Upper lobe of left lung (tissue), 6 donors: ENCODE results near the gene ARHGAP8. TPM values are rescaled to one million over a fixed set of nuclear protein-coding genes. Genes with fewer than 3 reads are reported as not detected.

Source experiments
- ATAC-seq, 2 donors: fragments of 200-7000 bp; cut with Tn5 transposase; one replicate each; pipeline ENCODE4 v1.9.1; 2022; ENCODE audit warnings: mild to moderate bottlenecking in 2 of 2, moderate library complexity in 2 of 2; ENCODE audit not compliant: low FRiP score in 2 of 2
- DNase-seq, 2 donors: peaks; one replicate each; pipeline ENCODE4 v3.0.0-alpha.2; 2019 to 2020
- H3K27ac ChIP-seq, 4 donors: fragments of 200-600 bp; sonication (generic); one replicate each; pipeline ENCODE4 v1.5.1; 2016 to 2019
- H3K27me3 ChIP-seq, 4 donors: fragments of 200-600 bp; sonication (generic); one replicate each; pipeline ENCODE4 v1.5.1; 2017 to 2019
- H3K36me3 ChIP-seq, 4 donors: fragments of 200-600 bp; sonication (generic); one replicate each; pipeline ENCODE4 v1.5.1; 2016 to 2019
- H3K4me1 ChIP-seq, 4 donors: fragments of 200-600 bp; sonication (generic); one replicate each; pipeline ENCODE4 v1.5.1; 2018 to 2019
- H3K4me3 ChIP-seq, 4 donors: fragments of 200-600 bp; sonication (generic); one replicate each; pipeline ENCODE4 v1.5.1; 2017 to 2019; ENCODE audit warnings: mild to moderate bottlenecking in 2 of 4, moderate library complexity in 1 of 4
- H3K9me3 ChIP-seq, 4 donors: fragments of 200-600 bp; sonication (generic); one replicate each; pipeline ENCODE4 v1.5.1; 2018 to 2019
- EP300 ChIP-seq, 4 donors: sonication (generic); formaldehyde crosslinking; IDR thresholded peaks; one replicate each; pipeline ENCODE4 v1.5.1; 2017; ENCODE audit warnings: antibody characterized with exemption in 4 of 4, control low read depth in 2 of 4
- POLR2A ChIP-seq, 4 donors: fragments of 450-650 bp; IDR thresholded peaks; one replicate each; pipeline ENCODE4 v1.5.1; 2016 to 2017; ENCODE audit warnings: antibody characterized with exemption in 4 of 4, mild to moderate bottlenecking in 2 of 4
- POLR2AphosphoS5 ChIP-seq, 2 donors: sonication (generic); formaldehyde crosslinking; IDR thresholded peaks; one replicate each; pipeline ENCODE4 v1.5.1; 2017; ENCODE audit warnings: antibody characterized with exemption in 2 of 2
- WGBS, 2 donors: methylation state at CpG; one replicate each; pipeline ENCODE4 v1.1.5; 2017 to 2018; 5-methylcytosine and 5-hydroxymethylcytosine counted together
- total RNA-seq, 6 donors: library from RNA; depleted of rRNA in 4 of 6; stranded (reverse); fragments of >200 nt in 4 of 6; gene quantifications; one replicate each; pipeline versions ENCODE4 v1.1.0 to v1.2.1, GENCODE V29; 2016 to 2021
- TF ChIP-seq, protein P1 (sequence below), 6 experiments: fragments of 450-650 bp in 4 of 6; fragments of 200-600 bp in 2 of 6; sonication (generic) in 2 of 6; IDR thresholded peaks; one replicate each; pipeline ENCODE4 v1.5.1; 2016 to 2019; ENCODE audit warnings: antibody characterized with exemption in 6 of 6
- donor health status: DM: no; HTN: no; CAD: no; lungs with moderate emphysema.
- donor health status: DM: no; HTN: yes; CAD: no; lungs with severe emphysema.

The ARHGAP8 gene
- total RNA-seq, 6 donors from 2014 or later: 13.8 to 55.5 (median 22.7) TPM

DNA sequence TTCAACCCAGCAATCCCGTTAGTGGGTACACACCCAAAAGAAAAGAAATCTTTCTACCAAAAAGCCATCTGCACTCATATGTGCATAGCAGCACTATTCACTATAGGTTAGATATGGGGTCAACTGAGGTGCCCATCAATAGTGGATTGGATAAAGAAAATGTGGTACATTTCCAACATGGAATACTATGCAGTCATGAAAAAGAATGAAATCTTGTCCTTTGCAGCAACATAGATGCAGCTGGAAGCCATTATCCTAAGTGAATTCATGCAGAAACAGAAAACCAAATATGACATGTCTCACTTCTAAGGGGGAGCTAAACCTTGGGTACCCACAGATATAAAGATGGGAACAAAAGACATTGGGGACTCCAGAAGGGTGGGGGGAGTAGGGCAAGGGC, 1.9 kb upstream of the ARHGAP8 start:
- ATAC-seq: no peak
- Histone ChIP-seq H3K4me3 (no peak overlapping the region), H3K36me3 (no peaks in the 10 kb centered on the region), H3K27me3 (peaks cover 0 to 11% (median 4%) of the 10 kb centered on the region in 4 donors), H3K27ac (no peak overlapping the region), H3K4me1 (peaks cover 7 to 29% (median 20%) of the 10 kb centered on the region in 4 donors), H3K9me3 (no peaks in the 10 kb centered on the region)
- no peak for DNase-seq
- TF ChIP-seq, protein P1, sequence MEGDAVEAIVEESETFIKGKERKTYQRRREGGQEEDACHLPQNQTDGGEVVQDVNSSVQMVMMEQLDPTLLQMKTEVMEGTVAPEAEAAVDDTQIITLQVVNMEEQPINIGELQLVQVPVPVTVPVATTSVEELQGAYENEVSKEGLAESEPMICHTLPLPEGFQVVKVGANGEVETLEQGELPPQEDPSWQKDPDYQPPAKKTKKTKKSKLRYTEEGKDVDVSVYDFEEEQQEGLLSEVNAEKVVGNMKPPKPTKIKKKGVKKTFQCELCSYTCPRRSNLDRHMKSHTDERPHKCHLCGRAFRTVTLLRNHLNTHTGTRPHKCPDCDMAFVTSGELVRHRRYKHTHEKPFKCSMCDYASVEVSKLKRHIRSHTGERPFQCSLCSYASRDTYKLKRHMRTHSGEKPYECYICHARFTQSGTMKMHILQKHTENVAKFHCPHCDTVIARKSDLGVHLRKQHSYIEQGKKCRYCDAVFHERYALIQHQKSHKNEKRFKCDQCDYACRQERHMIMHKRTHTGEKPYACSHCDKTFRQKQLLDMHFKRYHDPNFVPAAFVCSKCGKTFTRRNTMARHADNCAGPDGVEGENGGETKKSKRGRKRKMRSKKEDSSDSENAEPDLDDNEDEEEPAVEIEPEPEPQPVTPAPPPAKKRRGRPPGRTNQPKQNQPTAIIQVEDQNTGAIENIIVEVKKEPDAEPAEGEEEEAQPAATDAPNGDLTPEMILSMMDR (IDR thresholded peaks at IDR 0.05): no peak
- TF ChIP-seq EP300 (IDR thresholded peaks at IDR 0.05) (no peak), POLR2AphosphoS5 (IDR thresholded peaks at IDR 0.05) (no peak), POLR2A (IDR thresholded peaks at IDR 0.05) (no peak)
- WGBS, 2 donors: 73% methylated on average over 1 of the region's 1 CpG

DNA sequence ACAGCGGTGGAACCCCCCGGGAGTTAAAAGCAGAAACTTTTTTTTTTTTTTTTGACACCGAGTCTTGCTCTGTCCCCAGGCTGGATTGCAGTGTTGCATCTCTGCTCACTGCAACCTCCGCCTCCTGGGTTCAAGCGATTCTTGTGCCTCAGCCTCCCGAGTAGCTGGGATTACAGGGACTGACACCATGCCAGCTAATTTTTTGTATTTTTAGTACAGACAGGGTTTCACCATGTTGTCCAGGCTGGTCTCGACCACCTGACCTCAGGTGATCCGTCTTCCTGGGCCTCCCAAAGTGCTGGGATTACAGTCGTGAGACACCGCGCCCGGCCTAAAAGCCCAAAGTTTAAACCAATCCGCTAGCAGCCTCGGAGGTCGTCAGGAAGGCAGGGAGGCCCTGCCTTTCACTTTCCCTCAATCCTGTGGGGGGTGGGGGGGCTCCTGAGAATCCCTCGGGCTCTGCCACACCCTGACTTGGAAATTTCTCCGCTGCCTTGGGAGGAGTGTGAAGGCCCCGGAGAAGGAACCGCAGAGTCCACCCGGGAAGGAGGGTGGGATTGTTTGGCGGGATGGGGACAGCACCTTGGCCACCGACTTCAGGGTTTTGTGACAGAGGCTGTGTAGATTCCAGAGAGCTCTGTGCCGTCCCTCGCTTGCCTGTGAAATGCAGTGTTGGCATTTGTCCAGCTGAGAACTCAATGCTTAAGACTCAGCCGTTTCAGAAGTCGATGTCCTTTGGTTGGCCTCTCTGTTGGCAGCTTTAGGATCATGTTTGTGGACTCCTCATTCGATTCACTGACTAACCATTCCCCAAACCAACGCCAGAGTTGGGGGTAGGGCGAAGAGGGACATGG, 1.0 kb downstream of the ARHGAP8 start:
- H3K27me3 ChIP-seq: peaks cover 0 to 11% (median 4%) of the 10 kb centered on the region in 4 donors
- H3K4me1 ChIP-seq: peaks cover 10 to 32% (median 13%) of the 10 kb centered on the region in 4 donors
- no peak for TF ChIP-seq POLR2A (IDR thresholded peaks at IDR 0.05)
- TF ChIP-seq EP300 (IDR thresholded peaks at IDR 0.05): no peak
- TF ChIP-seq, protein P1 (IDR thresholded peaks at IDR 0.05): no peak
- no peak for TF ChIP-seq POLR2AphosphoS5 (IDR thresholded peaks at IDR 0.05)
- ATAC-seq (peak; percentile 15 to 49), DNase-seq (no peak)
- 19 to 24% methylated on average over 14 to 29 of the region's 29 CpGs for WGBS, 2 donors
- peak overlapping the region in 3 of 4 donors; percentile 55 to 62 (median 57) for H3K4me3 ChIP-seq
- peak overlapping the region; percentile 30 to 75 (median 62) for H3K27ac ChIP-seq
- no peaks in the 10 kb centered on the region for H3K9me3 ChIP-seq
- no peaks in the 10 kb centered on the region for H3K36me3 ChIP-seq

DNA sequence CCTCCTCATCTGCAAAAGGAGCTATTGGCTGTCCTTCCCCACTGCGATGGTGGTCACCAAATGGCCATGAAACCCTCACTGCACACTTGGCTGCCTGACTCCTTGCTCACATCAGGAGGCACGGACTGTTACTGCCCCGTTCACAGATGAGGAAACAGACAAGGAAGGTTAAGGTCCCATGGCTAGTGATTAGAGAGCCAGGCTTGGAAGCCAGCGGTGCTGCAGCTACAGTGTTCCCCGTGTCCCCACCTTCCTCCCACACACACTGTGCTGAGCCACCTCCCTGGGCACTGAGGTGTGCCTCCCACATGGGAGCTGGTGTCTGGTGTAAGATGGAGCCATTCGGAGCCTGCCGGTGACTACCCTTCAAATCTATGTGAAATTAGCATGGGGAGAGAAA, 2.6 kb downstream of the ARHGAP8 start:
- peaks cover 0 to 11% (median 4%) of the 10 kb centered on the region in 4 donors for H3K27me3 ChIP-seq
- peaks cover 11 to 32% (median 15%) of the 10 kb centered on the region in 4 donors for H3K4me1 ChIP-seq
- H3K36me3 ChIP-seq: no peaks in the 10 kb centered on the region
- 60 to 82% methylated on average over 3 to 7 of the region's 7 CpGs for WGBS, 2 donors
- H3K4me3 ChIP-seq: no peak overlapping the region
- TF ChIP-seq EP300 (IDR thresholded peaks at IDR 0.05) (no peak), POLR2AphosphoS5 (IDR thresholded peaks at IDR 0.05) (no peak), POLR2A (IDR thresholded peaks at IDR 0.05) (no peak)
- TF ChIP-seq, protein P1 (IDR thresholded peaks at IDR 0.05): no peak
- no peaks in the 10 kb centered on the region for H3K9me3 ChIP-seq
- no peak for ATAC-seq
- peak overlapping the region in 3 of 4 donors; percentile 42 to 69 (median 52) for H3K27ac ChIP-seq
- DNase-seq: no peak

DNA sequence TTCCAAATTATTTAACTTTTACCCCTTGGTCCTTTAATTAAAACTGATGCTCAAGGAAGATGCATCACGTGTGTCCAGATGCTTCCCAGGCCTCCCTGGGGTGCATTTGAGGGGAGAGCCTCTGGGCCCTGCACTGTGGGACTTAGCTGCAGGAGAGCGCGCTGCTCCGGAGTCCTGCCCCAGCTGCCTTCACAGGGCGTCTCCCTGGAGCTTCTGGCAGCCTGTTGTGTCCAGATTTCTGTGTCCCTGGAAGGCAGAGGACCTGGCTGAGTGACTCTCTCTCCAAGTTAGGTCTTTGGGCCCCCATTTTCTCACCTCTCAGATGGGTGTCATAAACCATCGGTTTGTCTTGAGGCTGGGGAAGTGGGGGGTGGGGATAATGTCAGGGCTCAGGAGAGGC, 3.0 kb downstream of the ARHGAP8 start:
- ATAC-seq (no peak), DNase-seq (no peak)
- Histone ChIP-seq H3K36me3 (no peaks in the 10 kb centered on the region), H3K27me3 (peaks cover 0 to 11% (median 4%) of the 10 kb centered on the region in 4 donors), H3K4me1 (peaks cover 11 to 32% (median 15%) of the 10 kb centered on the region in 4 donors), H3K4me3 (no peak overlapping the region), H3K9me3 (no peaks in the 10 kb centered on the region), H3K27ac (peak overlapping the region; percentile 40 to 69 (median 47))
- WGBS, 2 donors: 26 to 47% methylated on average over 2 to 6 of the region's 6 CpGs
- TF ChIP-seq EP300 (IDR thresholded peaks at IDR 0.05) (no peak), POLR2AphosphoS5 (IDR thresholded peaks at IDR 0.05) (no peak), POLR2A (IDR thresholded peaks at IDR 0.05) (no peak)
- TF ChIP-seq, protein P1 (IDR thresholded peaks at IDR 0.05): no peak
